Measurements from ENCODE around the gene NOP56. TPM values are rescaled to one million over a fixed set of nuclear protein-coding genes. Genes with fewer than 3 reads are reported as not detected.

The NOP56 gene
- total and polyA plus RNA-seq, 4 donors: 34.2 to 63.7 (median 46.5) TPM

DNA sequence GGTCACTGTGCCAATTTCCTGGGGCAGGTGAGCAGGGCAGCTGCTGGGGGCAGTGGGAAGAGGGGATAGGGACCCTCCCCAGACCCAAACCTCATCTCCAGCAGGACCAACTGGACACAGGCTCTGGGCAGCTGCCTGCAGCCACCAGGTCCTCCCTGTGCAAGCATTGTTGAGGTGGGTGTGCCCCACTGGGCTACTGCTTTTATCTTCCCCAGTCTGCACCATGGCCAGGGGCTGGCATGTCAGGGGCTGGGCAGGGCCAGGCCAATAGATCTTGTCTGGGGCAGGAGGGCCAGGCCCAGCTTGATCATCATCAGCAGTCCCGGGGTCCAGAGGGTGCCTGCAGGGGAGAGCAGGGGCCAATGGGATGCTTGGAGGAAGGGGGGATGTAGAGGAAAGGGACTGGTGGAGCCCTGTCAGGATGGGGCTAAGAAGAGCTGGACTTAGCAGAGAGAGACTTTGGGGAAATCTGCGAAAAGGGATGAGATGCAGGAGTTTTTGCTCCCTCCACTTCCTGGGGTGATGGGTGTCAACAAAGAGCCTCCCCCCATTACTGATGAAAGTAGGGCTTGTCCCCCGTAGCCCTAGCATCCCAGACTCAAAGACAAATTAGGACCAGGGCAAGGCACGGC lies 45.9 kb downstream of the NOP56 start:
- WGBS: 91% methylated on average over 4 of the region's 4 CpGs
- Histone ChIP-seq H3K4me1 (ENCODE audit: control insufficient read depth in 4 of 4, insufficient read depth in 4 of 4, low read length in 3 of 4) (peaks cover 0 to 5% (median 0%) of the 10 kb centered on the region in 4 donors), H3K4me3 (ENCODE audit: low read depth in 1 of 3, low read length in 3 of 3) (no peak overlapping the region), H3K9ac (ENCODE audit: low read depth in 1 of 2, low read length in 2 of 2) (no peak overlapping the region), H3K27ac (ENCODE audit: low read depth in 1 of 2, low read length in 2 of 2) (no peak overlapping the region), H3K36me3 (ENCODE audit: control insufficient read depth in 4 of 4, insufficient read depth in 3 of 4, low read depth in 1 of 4, low read length in 3 of 4) (no peaks in the 10 kb centered on the region), H3K27me3 (ENCODE audit: control insufficient read depth in 4 of 4, insufficient read depth in 4 of 4, low read length in 3 of 4) (peaks cover 0 to 12% (median 0%) of the 10 kb centered on the region in 4 donors), H3K9me3 (ENCODE audit: control insufficient read depth in 4 of 4, low read length in 3 of 4) (no peaks in the 10 kb centered on the region)
- DNase-seq (ENCODE audit: low spot score): no peak
- TF ChIP-seq FOXA1 (IDR thresholded peaks at IDR 0.05) (no peak), HNF4G (IDR thresholded peaks at IDR 0.05) (no peak), JUND (IDR thresholded peaks at IDR 0.05) (no peak), GABPA (IDR thresholded peaks at IDR 0.05 in 1 of 2, conservative IDR thresholded peaks at IDR 0.05 in 1 of 2) (no peak), EGR1 (IDR thresholded peaks at IDR 0.05; ENCODE audit: low read depth in 2 of 2) (no peak), TAF1 (conservative IDR thresholded peaks at IDR 0.05) (no peak)
- TF ChIP-seq, protein P1, sequence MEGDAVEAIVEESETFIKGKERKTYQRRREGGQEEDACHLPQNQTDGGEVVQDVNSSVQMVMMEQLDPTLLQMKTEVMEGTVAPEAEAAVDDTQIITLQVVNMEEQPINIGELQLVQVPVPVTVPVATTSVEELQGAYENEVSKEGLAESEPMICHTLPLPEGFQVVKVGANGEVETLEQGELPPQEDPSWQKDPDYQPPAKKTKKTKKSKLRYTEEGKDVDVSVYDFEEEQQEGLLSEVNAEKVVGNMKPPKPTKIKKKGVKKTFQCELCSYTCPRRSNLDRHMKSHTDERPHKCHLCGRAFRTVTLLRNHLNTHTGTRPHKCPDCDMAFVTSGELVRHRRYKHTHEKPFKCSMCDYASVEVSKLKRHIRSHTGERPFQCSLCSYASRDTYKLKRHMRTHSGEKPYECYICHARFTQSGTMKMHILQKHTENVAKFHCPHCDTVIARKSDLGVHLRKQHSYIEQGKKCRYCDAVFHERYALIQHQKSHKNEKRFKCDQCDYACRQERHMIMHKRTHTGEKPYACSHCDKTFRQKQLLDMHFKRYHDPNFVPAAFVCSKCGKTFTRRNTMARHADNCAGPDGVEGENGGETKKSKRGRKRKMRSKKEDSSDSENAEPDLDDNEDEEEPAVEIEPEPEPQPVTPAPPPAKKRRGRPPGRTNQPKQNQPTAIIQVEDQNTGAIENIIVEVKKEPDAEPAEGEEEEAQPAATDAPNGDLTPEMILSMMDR (IDR thresholded peaks at IDR 0.05; ENCODE audit: low read depth, low read length, missing input control): no peak
- TF ChIP-seq, protein P2, sequence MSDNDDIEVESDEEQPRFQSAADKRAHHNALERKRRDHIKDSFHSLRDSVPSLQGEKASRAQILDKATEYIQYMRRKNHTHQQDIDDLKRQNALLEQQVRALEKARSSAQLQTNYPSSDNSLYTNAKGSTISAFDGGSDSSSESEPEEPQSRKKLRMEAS (IDR thresholded peaks at IDR 0.05): no peak
- TF ChIP-seq, protein P3, sequence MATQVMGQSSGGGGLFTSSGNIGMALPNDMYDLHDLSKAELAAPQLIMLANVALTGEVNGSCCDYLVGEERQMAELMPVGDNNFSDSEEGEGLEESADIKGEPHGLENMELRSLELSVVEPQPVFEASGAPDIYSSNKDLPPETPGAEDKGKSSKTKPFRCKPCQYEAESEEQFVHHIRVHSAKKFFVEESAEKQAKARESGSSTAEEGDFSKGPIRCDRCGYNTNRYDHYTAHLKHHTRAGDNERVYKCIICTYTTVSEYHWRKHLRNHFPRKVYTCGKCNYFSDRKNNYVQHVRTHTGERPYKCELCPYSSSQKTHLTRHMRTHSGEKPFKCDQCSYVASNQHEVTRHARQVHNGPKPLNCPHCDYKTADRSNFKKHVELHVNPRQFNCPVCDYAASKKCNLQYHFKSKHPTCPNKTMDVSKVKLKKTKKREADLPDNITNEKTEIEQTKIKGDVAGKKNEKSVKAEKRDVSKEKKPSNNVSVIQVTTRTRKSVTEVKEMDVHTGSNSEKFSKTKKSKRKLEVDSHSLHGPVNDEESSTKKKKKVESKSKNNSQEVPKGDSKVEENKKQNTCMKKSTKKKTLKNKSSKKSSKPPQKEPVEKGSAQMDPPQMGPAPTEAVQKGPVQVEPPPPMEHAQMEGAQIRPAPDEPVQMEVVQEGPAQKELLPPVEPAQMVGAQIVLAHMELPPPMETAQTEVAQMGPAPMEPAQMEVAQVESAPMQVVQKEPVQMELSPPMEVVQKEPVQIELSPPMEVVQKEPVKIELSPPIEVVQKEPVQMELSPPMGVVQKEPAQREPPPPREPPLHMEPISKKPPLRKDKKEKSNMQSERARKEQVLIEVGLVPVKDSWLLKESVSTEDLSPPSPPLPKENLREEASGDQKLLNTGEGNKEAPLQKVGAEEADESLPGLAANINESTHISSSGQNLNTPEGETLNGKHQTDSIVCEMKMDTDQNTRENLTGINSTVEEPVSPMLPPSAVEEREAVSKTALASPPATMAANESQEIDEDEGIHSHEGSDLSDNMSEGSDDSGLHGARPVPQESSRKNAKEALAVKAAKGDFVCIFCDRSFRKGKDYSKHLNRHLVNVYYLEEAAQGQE (IDR thresholded peaks at IDR 0.05): no peak

DNA sequence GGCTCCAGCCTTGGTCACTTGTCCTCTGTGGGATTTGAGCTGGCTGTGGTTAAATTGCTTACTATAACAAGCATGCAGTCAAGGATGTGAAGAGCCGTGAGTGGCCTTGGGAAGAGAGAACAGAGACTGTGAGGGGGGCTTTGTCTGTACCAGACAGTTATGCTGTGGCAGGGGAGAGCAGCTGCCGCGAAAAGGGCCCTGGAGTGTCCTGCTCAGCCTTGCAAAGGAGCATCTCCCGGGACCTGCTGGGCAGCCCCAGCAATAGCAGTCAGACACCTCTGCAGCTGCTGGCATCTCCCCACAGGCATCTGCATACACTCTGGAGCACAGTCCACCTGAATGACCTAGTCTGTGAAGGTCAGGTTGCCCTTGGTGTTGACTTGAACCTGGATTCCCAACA lies 46.5 kb downstream of the NOP56 start:
- H3K4me3 ChIP-seq (ENCODE audit: low read depth in 1 of 3, low read length in 3 of 3): no peak overlapping the region
- WGBS: 67% methylated on average over 4 of the region's 4 CpGs
- H3K9me3 ChIP-seq (ENCODE audit: control insufficient read depth in 4 of 4, low read length in 3 of 4): no peaks in the 10 kb centered on the region
- no peaks in the 10 kb centered on the region for H3K36me3 ChIP-seq (ENCODE audit: control insufficient read depth in 4 of 4, insufficient read depth in 3 of 4, low read depth in 1 of 4, low read length in 3 of 4)
- no peak for DNase-seq (ENCODE audit: low spot score)
- no peak overlapping the region for H3K27ac ChIP-seq (ENCODE audit: low read depth in 1 of 2, low read length in 2 of 2)
- H3K27me3 ChIP-seq (ENCODE audit: control insufficient read depth in 4 of 4, insufficient read depth in 4 of 4, low read length in 3 of 4): peaks cover 0 to 12% (median 0%) of the 10 kb centered on the region in 4 donors
- no peak overlapping the region for H3K9ac ChIP-seq (ENCODE audit: low read depth in 1 of 2, low read length in 2 of 2)
- no peaks in the 10 kb centered on the region for H3K4me1 ChIP-seq (ENCODE audit: control insufficient read depth in 4 of 4, insufficient read depth in 4 of 4, low read length in 3 of 4)
- TF ChIP-seq TAF1 (conservative IDR thresholded peaks at IDR 0.05) (no peak), EGR1 (IDR thresholded peaks at IDR 0.05; ENCODE audit: low read depth in 2 of 2) (no peak), YY1 (IDR thresholded peaks at IDR 0.05) (no peak), HNF4G (IDR thresholded peaks at IDR 0.05) (no peak), RXRA (IDR thresholded peaks at IDR 0.05) (no peak), FOXA1 (IDR thresholded peaks at IDR 0.05) (no peak), JUND (IDR thresholded peaks at IDR 0.05) (no peak), GABPA (IDR thresholded peaks at IDR 0.05 in 1 of 2, conservative IDR thresholded peaks at IDR 0.05 in 1 of 2) (no peak), NR2F2 (IDR thresholded peaks at IDR 0.05) (no peak), SP1 (IDR thresholded peaks at IDR 0.05) (no peak), FOXA2 (IDR thresholded peaks at IDR 0.05) (no peak)
- TF ChIP-seq, protein P2 (IDR thresholded peaks at IDR 0.05): no peak
- TF ChIP-seq, protein P3 (IDR thresholded peaks at IDR 0.05): no peak
- TF ChIP-seq, protein P4, sequence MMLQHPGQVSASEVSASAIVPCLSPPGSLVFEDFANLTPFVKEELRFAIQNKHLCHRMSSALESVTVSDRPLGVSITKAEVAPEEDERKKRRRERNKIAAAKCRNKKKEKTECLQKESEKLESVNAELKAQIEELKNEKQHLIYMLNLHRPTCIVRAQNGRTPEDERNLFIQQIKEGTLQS (IDR thresholded peaks at IDR 0.05): no peak
- TF ChIP-seq, protein P5, sequence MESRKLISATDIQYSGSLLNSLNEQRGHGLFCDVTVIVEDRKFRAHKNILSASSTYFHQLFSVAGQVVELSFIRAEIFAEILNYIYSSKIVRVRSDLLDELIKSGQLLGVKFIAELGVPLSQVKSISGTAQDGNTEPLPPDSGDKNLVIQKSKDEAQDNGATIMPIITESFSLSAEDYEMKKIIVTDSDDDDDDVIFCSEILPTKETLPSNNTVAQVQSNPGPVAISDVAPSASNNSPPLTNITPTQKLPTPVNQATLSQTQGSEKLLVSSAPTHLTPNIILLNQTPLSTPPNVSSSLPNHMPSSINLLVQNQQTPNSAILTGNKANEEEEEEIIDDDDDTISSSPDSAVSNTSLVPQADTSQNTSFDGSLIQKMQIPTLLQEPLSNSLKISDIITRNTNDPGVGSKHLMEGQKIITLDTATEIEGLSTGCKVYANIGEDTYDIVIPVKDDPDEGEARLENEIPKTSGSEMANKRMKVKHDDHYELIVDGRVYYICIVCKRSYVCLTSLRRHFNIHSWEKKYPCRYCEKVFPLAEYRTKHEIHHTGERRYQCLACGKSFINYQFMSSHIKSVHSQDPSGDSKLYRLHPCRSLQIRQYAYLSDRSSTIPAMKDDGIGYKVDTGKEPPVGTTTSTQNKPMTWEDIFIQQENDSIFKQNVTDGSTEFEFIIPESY (IDR thresholded peaks at IDR 0.05): no peak
- TF ChIP-seq, protein P1 (IDR thresholded peaks at IDR 0.05; ENCODE audit: low read depth, low read length, missing input control): no peak
